DND-41 (cell line): Measurements from ENCODE around the gene CHID1.

Experiments used
- CTCF ChIP-seq: IDR thresholded peaks from 2 replicates; pipeline ENCODE4 v1.5.1; 2012; ENCODE audit warnings: borderline replicate concordance, low read length, moderate library complexity, mild to moderate bottlenecking; ENCODE audit not compliant: poor library complexity, severe bottlenecking; ENCODE audit errors: extremely low read depth
- EZH2 ChIP-seq: IDR thresholded peaks from 3 replicates; pipeline ENCODE4 v1.6.1; 2012; ENCODE audit warnings: borderline replicate concordance, low read depth, mild to moderate bottlenecking, moderate library complexity, low read length, inconsistent platforms; ENCODE audit not compliant: severe bottlenecking

DNA sequence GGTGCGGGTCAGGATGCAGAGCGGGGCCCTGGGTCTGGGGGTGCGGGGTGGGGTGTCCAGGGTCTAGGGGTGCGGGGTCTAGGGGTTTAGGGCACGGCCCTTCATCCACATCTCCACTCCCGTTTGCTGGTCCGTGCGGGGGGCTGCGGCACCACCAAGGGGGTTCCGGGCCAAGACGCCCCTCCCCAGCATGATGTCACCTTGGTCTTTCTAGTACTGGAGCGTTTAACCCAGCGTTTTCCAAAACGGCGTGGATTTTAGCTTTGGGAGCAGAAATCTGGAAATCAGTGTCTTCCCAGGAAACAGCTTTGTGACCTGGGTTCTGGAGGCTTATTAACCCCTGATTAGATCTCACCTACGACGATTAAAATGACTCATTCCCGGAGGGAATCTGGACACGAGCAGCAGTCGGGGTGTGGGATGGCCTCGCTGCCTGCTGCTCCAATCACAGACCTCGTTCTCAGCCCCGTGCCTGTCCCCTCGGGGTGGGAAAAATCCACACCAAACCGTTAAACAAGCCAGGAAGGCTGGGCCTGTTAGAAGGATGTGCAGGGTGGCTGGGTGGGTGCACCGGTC lies 15.8 kb upstream of the CHID1 start:
- TF ChIP-seq CTCF (no peak), EZH2 (no peak)
